ENCODE results near the gene ALDH9A1. TPM values are rescaled to one million over a fixed set of nuclear protein-coding genes. Genes with fewer than 3 reads are reported as not detected.
A peak's percentile ranks its signal among the peaks of the same experiment; 100 is the strongest.

Gene ALDH9A1
- total and polyA plus RNA-seq, 2 of the 4 experiments (the other 2 are of a cell fraction) = 43.5 to 43.7 TPM

DNA sequence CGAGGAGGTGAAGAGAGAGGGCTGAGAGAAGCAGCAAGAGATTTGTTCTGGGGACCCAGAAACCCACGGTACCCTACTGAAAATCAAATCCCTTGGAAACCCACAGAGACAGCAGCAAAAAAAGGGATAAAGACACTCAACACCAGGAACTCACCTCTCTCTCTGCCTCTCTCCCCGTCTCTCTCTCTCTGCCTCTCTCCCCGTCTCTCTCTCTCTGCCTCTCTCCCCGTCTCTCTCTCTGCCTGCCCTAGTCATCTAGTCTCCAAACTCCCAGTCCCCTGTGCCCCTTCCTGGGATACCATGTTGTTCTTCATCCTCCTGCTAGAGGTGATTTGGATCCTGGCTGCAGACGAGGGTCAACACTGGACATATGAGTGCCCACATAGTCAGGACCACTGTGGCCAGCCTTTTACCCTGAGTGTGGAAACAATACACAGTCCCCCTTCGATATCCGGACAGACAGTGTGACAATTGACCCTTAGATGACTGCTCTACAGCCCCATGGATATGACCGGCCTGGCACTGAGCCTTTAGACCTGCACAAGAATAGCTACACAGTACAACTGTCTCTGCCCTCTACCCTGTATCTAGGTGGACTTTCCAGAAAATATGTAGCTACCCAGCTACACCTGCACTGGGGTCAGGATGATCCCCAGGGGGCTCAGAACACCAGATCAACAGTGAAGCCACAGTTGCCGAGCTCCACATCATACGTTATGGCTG is 9.8 kb upstream of the ALDH9A1 start:
- H2BK5ac ChIP-seq (ENCODE audit: low read depth, low read length, poor library complexity, severe bottlenecking) = no peak overlapping the region
- H3K18ac ChIP-seq (ENCODE audit: low read depth, low read length) = no peak overlapping the region
- ATAC-seq (ENCODE audit: low read depth) = no peak
- in situ Hi-C loops (cut with MboI; ENCODE audit: low sequenced_read_pairs) = no loop called here
- no peaks in the 10 kb centered on the region for H3K36me3 ChIP-seq (ENCODE audit: control insufficient read depth, insufficient read depth, low read length)
- CTCF ChIA-PET = interaction anchor here (0.8 kb wide), 2 partner anchors 10 to 216 kb away, joined by 3 read pairs; partner anchors contain the start of gene ALDH9A1
- H3K4me2 ChIP-seq (ENCODE audit: low read depth, low read length) = no peak overlapping the region
- H3K27me3 ChIP-seq (ENCODE audit: control insufficient read depth, insufficient read depth, low read length) = peaks cover 17% of the 10 kb centered on the region
- H2AFZ ChIP-seq (replicated peaks; ENCODE audit: low read length, poor library complexity) = no peak overlapping the region
- no peaks in the 10 kb centered on the region for H3K9me1 ChIP-seq (ENCODE audit: insufficient read depth, low read length)
- no peaks in the 10 kb centered on the region for H3K9me3 ChIP-seq (ENCODE audit: control insufficient read depth, insufficient read depth, low read length)
- DNase-seq = no peak
- dilution Hi-C loops (cut with HindIII; ENCODE audit: low sequenced_read_pairs, unreplicated experiment) = no loop called here
- WGBS, 2 experiments (ENCODE audit: extremely low coverage in 2 of 2, insufficient read length in 1 of 2) = 78% methylated on average over 7 of the region's 11 CpGs; no CpG with 5 or more reads in 1 of the 2 experiments
- no peaks in the 10 kb centered on the region for H4K20me1 ChIP-seq (ENCODE audit: insufficient read depth, low read length)
- H3K23ac ChIP-seq (ENCODE audit: low read depth, low read length) = no peak overlapping the region
- H2BK120ac ChIP-seq (ENCODE audit: low read depth, low read length) = no peak overlapping the region
- H3K79me1 ChIP-seq (ENCODE audit: low read depth in 1 of 2, low read length in 2 of 2) = no peaks in the 10 kb centered on the region
- no peak for TF ChIP-seq FOS (IDR thresholded peaks at IDR 0.05; ENCODE audit: low read depth, low read length)
- no peak for TF ChIP-seq BHLHE40 (IDR thresholded peaks at IDR 0.05; ENCODE audit: low read depth, low read length)
- TF ChIP-seq CHD1 (IDR thresholded peaks at IDR 0.05; ENCODE audit: low read depth, low read length) = no peak
- no peak overlapping the region for H3K9ac ChIP-seq (ENCODE audit: low read depth, low read length)
- intact Hi-C loops (cut with micrococcal nuclease) = no loop called here
- H2AK9ac ChIP-seq (replicated peaks; ENCODE audit: low read depth, low read length, poor library complexity) = peak overlapping the region; percentile 47
- POLR2A ChIA-PET (ENCODE audit: unreplicated experiment) = no interaction called here
- no peak overlapping the region for H4K5ac ChIP-seq (ENCODE audit: low read depth, low read length)
- no peak overlapping the region for H2AK5ac ChIP-seq (ENCODE audit: low read depth, low read length)
- no peak overlapping the region for H2BK20ac ChIP-seq (ENCODE audit: low read depth, low read length)
- no peak overlapping the region for H3K56ac ChIP-seq (ENCODE audit: extremely low read depth, insufficient read depth, low read length)
- H3K14ac ChIP-seq (replicated peaks; ENCODE audit: low read depth, low read length) = no peak overlapping the region
- no TSS peak for BruUV-seq (replicated peaks)
- no peaks in the 10 kb centered on the region for H3K4me1 ChIP-seq (ENCODE audit: control insufficient read depth, insufficient read depth, low read length)
- H2BK15ac ChIP-seq (ENCODE audit: low read depth, low read length) = no peak overlapping the region
- no peak overlapping the region for H3K4me3 ChIP-seq (ENCODE audit: insufficient read depth, low read depth, low read length)
- H3K4ac ChIP-seq (ENCODE audit: low read depth, low read length) = no peak overlapping the region
- no peak overlapping the region for H4K8ac ChIP-seq (ENCODE audit: low read depth in 2 of 2, low read length in 2 of 2)
- no peak overlapping the region for H4K91ac ChIP-seq (ENCODE audit: insufficient read depth, low read depth, low read length)
- H3K27ac ChIP-seq (ENCODE audit: insufficient read depth, low read length) = no peak overlapping the region
